ENCODE measurements around the gene ALDH1L1. TPM values are rescaled to one million over a fixed set of nuclear protein-coding genes. Genes with fewer than 3 reads are reported as not detected.
A peak's percentile ranks its signal among the peaks of the same experiment; 100 is the strongest.

Gene ALDH1L1
- total and polyA plus RNA-seq, 7 donors, result 12.9 to 121 (median 40.1) TPM

DNA sequence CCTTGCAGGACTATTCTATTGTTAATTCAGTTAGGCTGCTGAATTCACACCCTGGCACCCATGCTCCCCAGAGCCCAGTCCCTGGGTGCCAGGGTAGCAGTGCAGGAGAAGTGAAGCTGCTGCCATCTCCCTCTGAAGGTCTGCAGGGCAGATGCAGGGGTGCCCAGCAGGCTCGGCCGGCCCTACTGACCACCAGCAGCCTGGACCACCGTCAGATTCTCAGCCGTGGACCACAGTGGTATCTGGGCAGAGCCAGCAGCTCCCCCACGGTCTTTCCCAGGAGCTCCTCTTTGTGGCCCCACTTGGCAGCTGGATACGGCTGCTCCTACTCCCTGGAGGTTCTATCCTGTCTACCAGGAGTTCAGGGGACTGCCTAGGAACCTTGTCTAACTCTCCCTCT lies 46.8 kb downstream of the ALDH1L1 start:
- H3K4me3 ChIP-seq, result no peak overlapping the region
- no peaks in the 10 kb centered on the region for H3K9me3 ChIP-seq
- ATAC-seq (no peak), DNase-seq (peak; percentile 8 to 23)
- H3K27me3 ChIP-seq (ENCODE audit: insufficient read depth in 3 of 3, low read length in 2 of 3), result no peaks in the 10 kb centered on the region
- H3K4me1 ChIP-seq, result peaks cover 3% of the 10 kb centered on the region
- TF ChIP-seq CTCF (IDR thresholded peaks at IDR 0.05), result no peak
- intact Hi-C loops (cut with DNase I), result loop anchor here (2.0 to 5.0 kb wide), 4 partner anchors 63 to 259 kb away; partner anchors contain the start of gene CFAP100 (in 2 of the 2)
- no peak overlapping the region for H3K27ac ChIP-seq
- H3K36me3 ChIP-seq (ENCODE audit: insufficient read depth in 1 of 2, low read depth in 1 of 2), result peaks cover 0 to 63% of the 10 kb centered on the region in 2 donors
- 58 to 68% (median 62%) methylated on average over 6 of the region's 6 CpGs for WGBS, 3 donors

- H3K4me1 ChIP-seq, result peaks cover 3% of the 10 kb centered on the region
- TF ChIP-seq CTCF (IDR thresholded peaks at IDR 0.05), result no peak
- H3K4me3 ChIP-seq, result no peak overlapping the region
- no peak overlapping the region for H3K27ac ChIP-seq
- no peaks in the 10 kb centered on the region for H3K9me3 ChIP-seq
- H3K36me3 ChIP-seq (ENCODE audit: insufficient read depth in 1 of 2, low read depth in 1 of 2), result peaks cover 0 to 56% of the 10 kb centered on the region in 2 donors
- intact Hi-C loops (cut with DNase I), result loop anchor here (5.0 kb wide), 2 partner anchors 79 to 259 kb away; partner anchors contain the start of gene CFAP100 (in 2 of the 2)
- DNase-seq, result peak; percentile 4 to 37
- WGBS, 3 donors, result 70 to 82% (median 80%) methylated on average over 14 of the region's 14 CpGs
- ATAC-seq, result no peak
- H3K27me3 ChIP-seq (ENCODE audit: insufficient read depth in 3 of 3, low read length in 2 of 3), result no peaks in the 10 kb centered on the region
Measured at GRCh38 chr3:126132751-126133511, 47.5 kb downstream of the ALDH1L1 start.

DNA sequence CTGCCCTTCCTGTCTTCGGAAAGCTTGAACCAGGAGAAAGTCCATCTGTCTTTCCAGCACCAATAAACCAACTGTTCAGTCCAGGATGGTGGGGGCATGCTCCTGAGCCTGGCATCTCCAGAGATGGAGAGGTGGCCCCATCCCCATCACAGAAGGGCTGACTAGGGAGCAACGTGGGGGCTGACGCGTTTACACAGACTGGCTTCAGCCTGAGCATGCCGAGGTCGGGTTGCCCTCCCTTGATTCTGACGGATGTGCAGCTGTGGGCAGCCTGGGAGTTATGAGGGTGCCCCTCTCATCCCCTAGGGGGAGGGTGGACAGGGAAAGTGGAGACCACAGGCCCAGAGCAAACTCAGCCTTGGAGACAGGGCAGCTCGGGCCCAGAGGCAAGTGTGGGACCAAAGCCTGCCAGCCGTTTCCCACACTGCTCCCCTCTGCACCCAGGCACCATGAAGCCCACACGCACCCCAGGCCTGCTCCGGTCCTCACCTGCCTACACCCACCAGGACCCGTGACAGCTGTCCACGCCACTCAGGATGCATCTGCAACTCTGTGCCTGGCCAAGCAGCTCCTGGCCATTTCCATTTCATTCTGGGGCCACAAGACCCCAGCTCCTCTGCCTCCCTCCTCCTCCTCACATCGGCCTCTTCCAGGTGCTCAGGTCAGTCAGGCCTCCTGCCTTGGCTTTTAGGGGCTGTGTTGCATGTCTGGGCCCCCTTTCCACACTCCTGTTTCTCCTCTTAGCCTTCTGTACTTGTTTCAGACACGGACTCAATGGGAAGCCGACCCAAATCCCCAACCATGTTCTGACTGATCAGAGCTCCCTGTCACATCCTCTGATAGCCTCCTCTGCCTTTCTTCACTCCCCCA lies 48.3 kb downstream of the ALDH1L1 start:
- 72 to 83% (median 79%) methylated on average over 16 of the region's 16 CpGs for WGBS, 3 donors
- H3K27ac ChIP-seq, result no peak overlapping the region
- intact Hi-C loops (cut with DNase I), result loop anchor here (5.0 kb wide), 2 partner anchors 80 to 260 kb away; partner anchors contain the start of gene CFAP100 (in 2 of the 2)
- ATAC-seq, result no peak
- H3K27me3 ChIP-seq (ENCODE audit: insufficient read depth in 3 of 3, low read length in 2 of 3), result no peaks in the 10 kb centered on the region
- TF ChIP-seq CTCF (IDR thresholded peaks at IDR 0.05), result no peak
- no peak overlapping the region for H3K4me3 ChIP-seq
- peak; percentile 12 to 25 for DNase-seq
- H3K9me3 ChIP-seq, result no peaks in the 10 kb centered on the region
- peaks cover 3% of the 10 kb centered on the region for H3K4me1 ChIP-seq
- H3K36me3 ChIP-seq (ENCODE audit: insufficient read depth in 1 of 2, low read depth in 1 of 2), result peaks cover 0 to 48% of the 10 kb centered on the region in 2 donors

DNA sequence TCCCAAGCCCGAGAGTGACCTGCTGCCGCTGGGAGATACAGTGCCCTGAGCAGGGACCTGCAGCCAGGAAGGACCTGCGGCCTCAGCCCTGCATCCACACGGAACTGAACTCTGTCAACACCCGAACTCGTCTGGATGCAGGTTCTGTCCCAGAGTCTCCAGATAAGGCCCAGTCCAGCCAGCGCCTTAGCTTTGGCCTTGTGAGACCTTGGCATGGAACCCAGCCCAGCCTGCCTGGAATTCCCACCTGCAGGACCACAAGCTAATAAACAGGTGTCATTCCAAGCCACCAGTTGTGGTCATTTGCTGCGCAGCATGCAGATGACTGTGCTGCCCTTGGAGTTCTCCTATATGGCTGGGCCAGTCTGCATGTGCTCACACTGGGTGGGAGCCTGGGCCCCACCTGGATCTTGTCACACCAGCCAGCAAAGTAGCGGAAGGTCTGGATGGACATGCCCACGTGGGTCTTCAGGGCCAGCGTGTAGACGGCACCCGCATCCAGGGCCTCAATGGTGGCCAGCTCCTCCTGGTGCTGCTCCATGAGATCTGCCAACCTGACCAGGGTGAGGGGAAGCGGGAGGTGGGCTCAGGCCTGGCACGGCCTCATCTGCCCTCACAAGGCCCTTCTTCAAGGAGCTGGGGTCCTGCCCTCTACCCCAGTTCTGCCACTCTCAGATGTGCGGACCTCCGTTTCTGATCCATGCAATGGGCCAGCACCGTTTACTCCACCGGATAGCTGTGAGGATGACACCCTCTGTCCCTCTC lies 49.2 kb downstream of the ALDH1L1 start:
- no peaks in the 10 kb centered on the region for H3K27me3 ChIP-seq (ENCODE audit: insufficient read depth in 3 of 3, low read length in 2 of 3)
- DNase-seq (peak; percentile 12 to 46), ATAC-seq (no peak)
- H3K4me1 ChIP-seq, result peaks cover 3% of the 10 kb centered on the region
- 72 to 89% (median 88%) methylated on average over 18 to 19 of the region's 19 CpGs for WGBS, 3 donors
- H3K36me3 ChIP-seq (ENCODE audit: insufficient read depth in 1 of 2, low read depth in 1 of 2), result peaks cover 0 to 38% of the 10 kb centered on the region in 2 donors
- no peak overlapping the region for H3K4me3 ChIP-seq
- TF ChIP-seq CTCF (IDR thresholded peaks at IDR 0.05), result no peak
- no peak overlapping the region for H3K27ac ChIP-seq
- intact Hi-C loops (cut with DNase I), result loop anchor here (5.0 kb wide), 2 partner anchors 81 to 261 kb away; partner anchors contain the start of gene CFAP100 (in 2 of the 2)
- no peaks in the 10 kb centered on the region for H3K9me3 ChIP-seq

All from psoas muscle (tissue), 8 donors.